Ovary (tissue), 9 donors: ENCODE results near the gene ATP8B2. TPM values are rescaled to one million over a fixed set of nuclear protein-coding genes. Genes with fewer than 3 reads are reported as not detected.
"Not testable (repeated sequence)": the region's sequence is repeated elsewhere in the genome, so short reads cannot be mapped to it uniquely, and the experiment has no call there.

Experiments
- DNase-seq, 5 donors: peaks; one replicate each; pipeline ENCODE4 v3.0.0-alpha.2; 2019 to 2020
- H3K27ac ChIP-seq, 2 donors: fragments of 200-600 bp; one replicate each; pipeline versions ENCODE4 v1.5.1 to v1.8.0; 2019 to 2022
- H3K27me3 ChIP-seq: fragments of 200-600 bp; one replicate; pipeline ENCODE4 v1.8.0; 2022
- H3K36me3 ChIP-seq: fragments of 200-600 bp; sonication (generic); one replicate; pipeline ENCODE4 v1.5.1; 2019
- H3K4me1 ChIP-seq: one replicate; pipeline ENCODE4 v1.8.1; 2013; ENCODE audit warnings: mild to moderate bottlenecking, moderate library complexity; ENCODE audit not compliant: insufficient read depth
- H3K4me3 ChIP-seq: fragments of 200-600 bp; sonication (generic); one replicate; pipeline ENCODE4 v1.5.1; 2017
- H3K9me3 ChIP-seq, 2 donors: fragments of 200-600 bp in 1 of 2; sonication (generic) in 1 of 2; one replicate each; pipeline versions ENCODE4 v1.5.1 to v1.8.1; 2013 to 2019; ENCODE audit warnings: mild to moderate bottlenecking in 1 of 2, moderate library complexity in 1 of 2
- CTCF ChIP-seq, 3 donors: fragments of 450-650 bp in 2 of 3; fragments of 200-600 bp in 1 of 3; IDR thresholded peaks; one replicate each; pipeline versions ENCODE4 v1.5.1 to v1.8.0; 2016 to 2022; ENCODE audit warnings: antibody characterized with exemption in 3 of 3, mild to moderate bottlenecking in 1 of 3
- EP300 ChIP-seq: sonication (generic); formaldehyde crosslinking; IDR thresholded peaks from one replicate; pipeline ENCODE4 v1.6.1; 2017; ENCODE audit warnings: antibody characterized with exemption
- POLR2A ChIP-seq: fragments of 450-650 bp; IDR thresholded peaks from one replicate; pipeline ENCODE4 v1.6.1; 2017; ENCODE audit warnings: antibody characterized with exemption, mild to moderate bottlenecking, moderate library complexity
- WGBS, 3 donors: extraction: QIAGEN DNeasy Blood & Tissue Kit in 1 of 3; methylation state at CpG; one replicate each; pipeline versions ENCODE4 v1.1.5 to v1.1.7; 2013 to 2017; 5-methylcytosine and 5-hydroxymethylcytosine counted together
- intact Hi-C, 4 donors: fragments of 100-400 bp; cut with DNase I; formaldehyde crosslinking; loops; one replicate each; pipeline versions ENCODE4 v1.11.0 to v1.15.1; 2022 to 2023
- polyA plus RNA-seq, 2 donors: library from polyadenylated mRNA; stranded (reverse); fragments of 200-250 nt in 1 of 2; fragments of 350-450 nt in 1 of 2; fragmentation: Illumina TruSeq in 1 of 2; extraction: RNeasy Lipid Tissue Mini Kit (QIAGEN cat#74804) in 1 of 2; gene quantifications; one replicate each; pipeline ENCODE4 v1.2.3, GENCODE V29; 2013 to 2014
- total RNA-seq, 7 donors: library from RNA; depleted of rRNA in 2 of 7; stranded (reverse); fragments of >200 nt in 2 of 7; fragmentation: NEBNext Ultra II Directional in 3 of 7; extraction: Animal tissue kit (Norgen Biotek cat#: 25700) in 3 of 7; gene quantifications; one replicate each; pipeline versions ENCODE4 v1.1.0 to v1.2.4, GENCODE V29; 2016 to 2023
- donor health status: DM: no; HTN: no; CAD: no; lungs with moderate emphysema.
- donor health status: DM: no; HTN: no; CAD: no.
- donor health status: Bipolar disorder and iron deficiency.
- donor health status: DM: yes; HTN: yes; CAD: no.
- donor health status: DM: no; HTN: no; CAD: no.
- donor health status: DM: yes; HTN: yes; CAD: no.

ATP8B2 gene
- total and polyA plus RNA-seq, 9 donors: 53.0 to 112 (median 83.4) TPM

- Histone ChIP-seq H3K27ac (no peak overlapping the region), H3K36me3 (no peaks in the 10 kb centered on the region), H3K4me3 (no peak overlapping the region), H3K9me3 (no peaks in the 10 kb centered on the region), H3K4me1 (peaks cover 2% of the 10 kb centered on the region), H3K27me3 (no peaks in the 10 kb centered on the region)
- WGBS, 3 donors: 87 to 95% (median 90%) methylated on average over 8 of the region's 8 CpGs
- TF ChIP-seq CTCF (IDR thresholded peaks at IDR 0.05) (no peak), POLR2A (no peak), EP300 (no peak)
- intact Hi-C loops: loop anchor here in 1 of 4 donors (10.0 kb wide), 1 partner anchor 46 kb away; the partner anchor contains the start of gene IL6R
- DNase-seq: no peak
Measured at GRCh38 chr1:154358519-154358918, 33.2 kb downstream of the ATP8B2 start.

- no peak overlapping the region for H3K27ac ChIP-seq
- intact Hi-C loops: no loop called here
- DNase-seq: no peak
Measured at GRCh38 chr1:154360288-154360687, 35.0 kb downstream of the ATP8B2 start.

GRCh38 chr1:154360881-154361280 is 35.6 kb downstream of the ATP8B2 start:
- not testable (repeated sequence) for H3K9me3 ChIP-seq
- WGBS, 3 donors: 65 to 86% (median 70%) methylated on average over 5 of the region's 5 CpGs

More at GRCh38 chr1:154360288-154360687, 35.0 kb downstream of the ATP8B2 start:
- Histone ChIP-seq H3K4me3 (no peak overlapping the region), H3K27me3 (no peaks in the 10 kb centered on the region), H3K36me3 (no peaks in the 10 kb centered on the region), H3K4me1 (no peaks in the 10 kb centered on the region), H3K9me3 (no peaks in the 10 kb centered on the region)
- TF ChIP-seq CTCF (IDR thresholded peaks at IDR 0.05): no peak
- TF ChIP-seq POLR2A: no peak
- TF ChIP-seq EP300: no peak

GRCh38 chr1:154361357-154361756 is 36.0 kb downstream of the ATP8B2 start:
- H3K4me3 ChIP-seq: no peak overlapping the region
- TF ChIP-seq CTCF (IDR thresholded peaks at IDR 0.05) (no peak), EP300 (no peak), POLR2A (no peak)
- intact Hi-C loops: no loop called here
- no peak overlapping the region for H3K27ac ChIP-seq
- 17 to 24% (median 20%) methylated on average over 3 of the region's 3 CpGs for WGBS, 3 donors
- DNase-seq: no peak
- H3K9me3 ChIP-seq: no peaks in the 10 kb centered on the region
- H3K36me3 ChIP-seq: no peaks in the 10 kb centered on the region
- no peaks in the 10 kb centered on the region for H3K27me3 ChIP-seq
- no peaks in the 10 kb centered on the region for H3K4me1 ChIP-seq

More at GRCh38 chr1:154360881-154361280, 35.6 kb downstream of the ATP8B2 start:
- H3K4me1 ChIP-seq, H3K27ac ChIP-seq, DNase-seq, H3K27me3 ChIP-seq, H3K36me3 ChIP-seq, H3K4me3 ChIP-seq, intact Hi-C loops: not testable (repeated sequence)

GRCh38 chr1:154371436-154371835 is 46.1 kb downstream of the ATP8B2 start:
- Histone ChIP-seq H3K27me3 (no peaks in the 10 kb centered on the region), H3K36me3 (no peaks in the 10 kb centered on the region), H3K27ac (no peak overlapping the region), H3K9me3 (no peaks in the 10 kb centered on the region), H3K4me1 (no peaks in the 10 kb centered on the region), H3K4me3 (no peak overlapping the region)
- WGBS, 3 donors: 81 to 82% (median 82%) methylated on average over 6 of the region's 6 CpGs
- intact Hi-C loops: no loop called here
- no peak for DNase-seq
- TF ChIP-seq CTCF (IDR thresholded peaks at IDR 0.05) (no peak), POLR2A (no peak)

- H3K4me3 ChIP-seq, intact Hi-C loops, H3K9me3 ChIP-seq, H3K27ac ChIP-seq, DNase-seq, H3K4me1 ChIP-seq, H3K27me3 ChIP-seq, H3K36me3 ChIP-seq: not testable (repeated sequence)
- WGBS, 3 donors: 85 to 91% (median 90%) methylated on average over 7 of the region's 7 CpGs
Measured at GRCh38 chr1:154373777-154374357, 48.5 kb downstream of the ATP8B2 start.
